Measurements from ENCODE around the gene R3HDM4. TPM values are rescaled to one million over a fixed set of nuclear protein-coding genes. Genes with fewer than 3 reads are reported as not detected.

The R3HDM4 gene
- total RNA-seq, 1 experiment from 2014 or later, result 57.7 TPM

GRCh38 chr19:889662-890295 is 23.2 kb downstream of the R3HDM4 start:
- TF ChIP-seq, protein P1, sequence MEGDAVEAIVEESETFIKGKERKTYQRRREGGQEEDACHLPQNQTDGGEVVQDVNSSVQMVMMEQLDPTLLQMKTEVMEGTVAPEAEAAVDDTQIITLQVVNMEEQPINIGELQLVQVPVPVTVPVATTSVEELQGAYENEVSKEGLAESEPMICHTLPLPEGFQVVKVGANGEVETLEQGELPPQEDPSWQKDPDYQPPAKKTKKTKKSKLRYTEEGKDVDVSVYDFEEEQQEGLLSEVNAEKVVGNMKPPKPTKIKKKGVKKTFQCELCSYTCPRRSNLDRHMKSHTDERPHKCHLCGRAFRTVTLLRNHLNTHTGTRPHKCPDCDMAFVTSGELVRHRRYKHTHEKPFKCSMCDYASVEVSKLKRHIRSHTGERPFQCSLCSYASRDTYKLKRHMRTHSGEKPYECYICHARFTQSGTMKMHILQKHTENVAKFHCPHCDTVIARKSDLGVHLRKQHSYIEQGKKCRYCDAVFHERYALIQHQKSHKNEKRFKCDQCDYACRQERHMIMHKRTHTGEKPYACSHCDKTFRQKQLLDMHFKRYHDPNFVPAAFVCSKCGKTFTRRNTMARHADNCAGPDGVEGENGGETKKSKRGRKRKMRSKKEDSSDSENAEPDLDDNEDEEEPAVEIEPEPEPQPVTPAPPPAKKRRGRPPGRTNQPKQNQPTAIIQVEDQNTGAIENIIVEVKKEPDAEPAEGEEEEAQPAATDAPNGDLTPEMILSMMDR (IDR thresholded peaks at IDR 0.05; ENCODE audit: insufficient read depth in 1 of 2, low read depth in 1 of 2, low read length in 1 of 2, severe bottlenecking in 1 of 2, unreplicated experiment in 1 of 2), result no peak
- Mint-ChIP-seq H3K27ac (ENCODE audit: unreplicated experiment) (no peak overlapping the region), H3K4me1 (ENCODE audit: low read depth, unreplicated experiment) (no peaks in the 10 kb centered on the region), H3K9me3 (ENCODE audit: unreplicated experiment) (no peaks in the 10 kb centered on the region), H3K36me3 (ENCODE audit: insufficient read depth, unreplicated experiment) (peaks cover 38% of the 10 kb centered on the region), H3K4me3 (ENCODE audit: unreplicated experiment) (no peak overlapping the region), H3K27me3 (ENCODE audit: insufficient read depth, unreplicated experiment) (no peaks in the 10 kb centered on the region)
- H3K4me1 ChIP-seq, result peaks cover 1% of the 10 kb centered on the region; the same call in 1 of the 2 replicates
- CTCF ChIA-PET, result interaction anchor here (0.6 kb wide), 1 partner anchor 90 kb away, joined by 14 read pairs; no protein-coding TSS in a partner anchor
- no TSS peak for BruUV-seq (replicated peaks)
- no peaks in the 10 kb centered on the region for H3K9me3 ChIP-seq
- peaks cover 2% of the 10 kb centered on the region for H3K36me3 ChIP-seq (ENCODE audit: control insufficient read depth, insufficient read depth, low read length)
- intact Hi-C loops (cut with micrococcal nuclease; ENCODE audit: unreplicated experiment), result no loop called here
- DNase-seq, result no peak
- H3K27me3 ChIP-seq (replicated peaks; ENCODE audit: control insufficient read depth, insufficient read depth, low read length), result no peaks in the 10 kb centered on the region
- no peak overlapping the region for H3K4me3 ChIP-seq (ENCODE audit: low read depth, low read length)
- POLR2A ChIA-PET, result no interaction called here

GRCh38 chr19:888581-889385 is 24.2 kb downstream of the R3HDM4 start:
- H3K9me3 Mint-ChIP-seq (ENCODE audit: unreplicated experiment), result no peaks in the 10 kb centered on the region
- H3K36me3 Mint-ChIP-seq (ENCODE audit: insufficient read depth, unreplicated experiment), result peaks cover 38% of the 10 kb centered on the region
- no peak overlapping the region for H3K27ac Mint-ChIP-seq (ENCODE audit: unreplicated experiment)
- DNase-seq, result no peak
- CTCF ChIA-PET, result interaction anchor here (0.6 kb wide), 1 partner anchor 89 kb away, joined by 14 read pairs; no protein-coding TSS in a partner anchor
- BruUV-seq (replicated peaks), result TSS peak; percentile 25
- POLR2A ChIA-PET, result no interaction called here
- H3K9me3 ChIP-seq, result no peaks in the 10 kb centered on the region
- peaks cover 2% of the 10 kb centered on the region for H3K36me3 ChIP-seq (ENCODE audit: control insufficient read depth, insufficient read depth, low read length)
- TF ChIP-seq, protein P1 (IDR thresholded peaks at IDR 0.05; ENCODE audit: insufficient read depth in 1 of 2, low read depth in 1 of 2, low read length in 1 of 2, severe bottlenecking in 1 of 2, unreplicated experiment in 1 of 2), result no peak
- peaks cover 11% of the 10 kb centered on the region for H3K4me1 ChIP-seq
- no peaks in the 10 kb centered on the region for H3K27me3 Mint-ChIP-seq (ENCODE audit: insufficient read depth, unreplicated experiment)
- no peaks in the 10 kb centered on the region for H3K27me3 ChIP-seq (replicated peaks; ENCODE audit: control insufficient read depth, insufficient read depth, low read length)
- H3K4me3 ChIP-seq (ENCODE audit: low read depth, low read length), result no peak overlapping the region
- intact Hi-C loops (cut with micrococcal nuclease; ENCODE audit: unreplicated experiment), result no loop called here
- no peaks in the 10 kb centered on the region for H3K4me1 Mint-ChIP-seq (ENCODE audit: low read depth, unreplicated experiment)
- no peak overlapping the region for H3K4me3 Mint-ChIP-seq (ENCODE audit: unreplicated experiment)

GRCh38 chr19:887599-887998 is 25.4 kb downstream of the R3HDM4 start:
- Histone ChIP-seq H3K27me3 (replicated peaks; ENCODE audit: control insufficient read depth, insufficient read depth, low read length) (no peaks in the 10 kb centered on the region), H3K9me3 (no peaks in the 10 kb centered on the region), H3K4me3 (ENCODE audit: low read depth, low read length) (no peak overlapping the region), H3K4me1 (peaks cover 14% of the 10 kb centered on the region), H3K36me3 (ENCODE audit: control insufficient read depth, insufficient read depth, low read length) (peaks cover 2% of the 10 kb centered on the region)
- DNase-seq, result no peak
- no peaks in the 10 kb centered on the region for H3K27me3 Mint-ChIP-seq (ENCODE audit: insufficient read depth, unreplicated experiment)
- no TSS peak for BruUV-seq (replicated peaks)
- ChIA-PET POLR2A (no interaction called here), CTCF (no interaction called here)
- intact Hi-C loops (cut with micrococcal nuclease; ENCODE audit: unreplicated experiment), result no loop called here
- TF ChIP-seq, protein P1 (IDR thresholded peaks at IDR 0.05; ENCODE audit: insufficient read depth in 1 of 2, low read depth in 1 of 2, low read length in 1 of 2, severe bottlenecking in 1 of 2, unreplicated experiment in 1 of 2), result no peak
- H3K4me1 Mint-ChIP-seq (ENCODE audit: low read depth, unreplicated experiment), result no peaks in the 10 kb centered on the region
- no peaks in the 10 kb centered on the region for H3K9me3 Mint-ChIP-seq (ENCODE audit: unreplicated experiment)
- H3K36me3 Mint-ChIP-seq (ENCODE audit: insufficient read depth, unreplicated experiment), result peaks cover 33% of the 10 kb centered on the region
- no peak overlapping the region for H3K27ac Mint-ChIP-seq (ENCODE audit: unreplicated experiment)
- H3K4me3 Mint-ChIP-seq (ENCODE audit: unreplicated experiment), result no peak overlapping the region
